ENCODE results near the gene CD300LG.

CD300LG gene

GRCh38 chr17:43905985-43906852 is 59.2 kb downstream of the CD300LG start:
- TF ChIP-seq EZH2phosphoT487 (IDR thresholded peaks at IDR 0.05; ENCODE audit: borderline replicate concordance, low read length) (no peak), CTCF (IDR thresholded peaks at IDR 0.05; ENCODE audit: low read depth, low read length, poor library complexity, severe bottlenecking) (no peak)

GRCh38 chr17:43906951-43907424 is 60.0 kb downstream of the CD300LG start:
- peak overlapping the region; percentile 43 for H3K4me3 ChIP-seq (ENCODE audit: low read length)
- no peaks in the 10 kb centered on the region for H3F3A ChIP-seq (ENCODE audit: control insufficient read depth, insufficient read depth)

More at GRCh38 chr17:43905985-43906852, 59.2 kb downstream of the CD300LG start:
- H3K79me2 ChIP-seq (ENCODE audit: control insufficient read depth, low read length), result no peaks in the 10 kb centered on the region
- H3K4me2 ChIP-seq (ENCODE audit: low read length), result no peak overlapping the region
- no peaks in the 10 kb centered on the region for H3K9me3 ChIP-seq (ENCODE audit: control insufficient read depth, insufficient read depth, low read length)
- no peaks in the 10 kb centered on the region for H4K20me1 ChIP-seq (ENCODE audit: control insufficient read depth, insufficient read depth, low read depth, low read length)
- peaks cover 12% of the 10 kb centered on the region for H3K4me1 ChIP-seq (ENCODE audit: control insufficient read depth, low read length)
- no peak overlapping the region for H3K27ac ChIP-seq (ENCODE audit: low read depth, low read length)
- H3K9me2 ChIP-seq (replicated peaks; ENCODE audit: control insufficient read depth, low read length), result no peaks in the 10 kb centered on the region
- H3F3A ChIP-seq (ENCODE audit: control insufficient read depth, insufficient read depth), result no peaks in the 10 kb centered on the region
- peaks cover 66% of the 10 kb centered on the region for H3K27me3 ChIP-seq (ENCODE audit: control insufficient read depth, low read length)
- H3K36me3 ChIP-seq (ENCODE audit: control insufficient read depth, low read length), result no peaks in the 10 kb centered on the region
- H3K4me3 ChIP-seq (ENCODE audit: low read length), result no peak overlapping the region

GRCh38 chr17:43907425-43907981 is 60.5 kb downstream of the CD300LG start, which contains the start of gene MPP2:
Gene MPP2 (minus strand): TSS chr17:43907536. CDS start chr17:43904460, 3,076 bp downstream.
- H3K36me3 ChIP-seq (ENCODE audit: control insufficient read depth, low read length), result no peaks in the 10 kb centered on the region
- TF ChIP-seq EZH2phosphoT487 (IDR thresholded peaks at IDR 0.05; ENCODE audit: borderline replicate concordance, low read length), result no peak
- TF ChIP-seq CTCF (IDR thresholded peaks at IDR 0.05; ENCODE audit: low read depth, low read length, poor library complexity, severe bottlenecking), result no peak
- H4K20me1 ChIP-seq (ENCODE audit: control insufficient read depth, insufficient read depth, low read depth, low read length), result no peaks in the 10 kb centered on the region
- H3K9me3 ChIP-seq (ENCODE audit: control insufficient read depth, insufficient read depth, low read length), result no peaks in the 10 kb centered on the region
- H3K4me2 ChIP-seq (ENCODE audit: low read length), result peak within 1 kb of the TSS; percentile 61
- H3K79me2 ChIP-seq (ENCODE audit: control insufficient read depth, low read length), result no peaks in the 10 kb centered on the region
- peak within 1 kb of the TSS; percentile 43 for H3K4me3 ChIP-seq (ENCODE audit: low read length)
- H3K9me2 ChIP-seq (replicated peaks; ENCODE audit: control insufficient read depth, low read length), result no peaks in the 10 kb centered on the region
- H3K4me1 ChIP-seq (ENCODE audit: control insufficient read depth, low read length), result peaks cover 12% of the 10 kb centered on the region
- H3K27ac ChIP-seq (ENCODE audit: low read depth, low read length), result no peak within 1 kb of the TSS
- H3F3A ChIP-seq (ENCODE audit: control insufficient read depth, insufficient read depth), result no peaks in the 10 kb centered on the region
- H3K27me3 ChIP-seq (ENCODE audit: control insufficient read depth, low read length), result peaks cover 62% of the 10 kb centered on the region

More at GRCh38 chr17:43906951-43907424, 60.0 kb downstream of the CD300LG start:
- H4K20me1 ChIP-seq (ENCODE audit: control insufficient read depth, insufficient read depth, low read depth, low read length), result no peaks in the 10 kb centered on the region
- H3K27me3 ChIP-seq (ENCODE audit: control insufficient read depth, low read length), result peaks cover 65% of the 10 kb centered on the region
- no peak for TF ChIP-seq CTCF (IDR thresholded peaks at IDR 0.05; ENCODE audit: low read depth, low read length, poor library complexity, severe bottlenecking)
- TF ChIP-seq EZH2phosphoT487 (IDR thresholded peaks at IDR 0.05; ENCODE audit: borderline replicate concordance, low read length), result 0 out of 2 replicates have a peak, but pooled peaks have one; percentile 41
- no peaks in the 10 kb centered on the region for H3K9me3 ChIP-seq (ENCODE audit: control insufficient read depth, insufficient read depth, low read length)
- H3K4me2 ChIP-seq (ENCODE audit: low read length), result peak overlapping the region; percentile 61
- peaks cover 12% of the 10 kb centered on the region for H3K4me1 ChIP-seq (ENCODE audit: control insufficient read depth, low read length)
- no peaks in the 10 kb centered on the region for H3K79me2 ChIP-seq (ENCODE audit: control insufficient read depth, low read length)
- no peak overlapping the region for H3K27ac ChIP-seq (ENCODE audit: low read depth, low read length)
- H3K36me3 ChIP-seq (ENCODE audit: control insufficient read depth, low read length), result no peaks in the 10 kb centered on the region
- no peaks in the 10 kb centered on the region for H3K9me2 ChIP-seq (replicated peaks; ENCODE audit: control insufficient read depth, low read length)

All from DOHH2 (cell line).